ENCODE measurements around the gene ARHGAP5.

The ARHGAP5 gene

DNA sequence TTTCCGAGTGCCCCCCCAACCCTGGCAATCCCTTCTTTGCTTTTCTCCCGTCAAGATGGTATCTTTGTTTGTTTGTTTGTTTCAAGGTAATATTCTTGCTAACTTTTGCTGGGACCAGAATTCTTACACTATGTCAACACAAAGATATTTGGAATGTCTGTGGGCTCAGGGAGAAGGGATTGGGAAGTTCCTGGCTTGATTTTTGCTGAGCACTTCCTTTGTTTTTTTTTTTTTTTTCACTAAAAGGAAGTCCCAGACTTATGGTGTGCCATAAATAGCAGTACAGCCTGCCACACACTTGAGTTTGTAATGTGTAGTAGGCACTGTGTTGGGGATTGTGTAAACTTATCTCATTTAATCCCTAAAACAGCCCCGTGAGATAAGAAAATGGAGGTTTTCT is 113.6 kb downstream of the ARHGAP5 start:
- DNase-seq, result no peak

DNA sequence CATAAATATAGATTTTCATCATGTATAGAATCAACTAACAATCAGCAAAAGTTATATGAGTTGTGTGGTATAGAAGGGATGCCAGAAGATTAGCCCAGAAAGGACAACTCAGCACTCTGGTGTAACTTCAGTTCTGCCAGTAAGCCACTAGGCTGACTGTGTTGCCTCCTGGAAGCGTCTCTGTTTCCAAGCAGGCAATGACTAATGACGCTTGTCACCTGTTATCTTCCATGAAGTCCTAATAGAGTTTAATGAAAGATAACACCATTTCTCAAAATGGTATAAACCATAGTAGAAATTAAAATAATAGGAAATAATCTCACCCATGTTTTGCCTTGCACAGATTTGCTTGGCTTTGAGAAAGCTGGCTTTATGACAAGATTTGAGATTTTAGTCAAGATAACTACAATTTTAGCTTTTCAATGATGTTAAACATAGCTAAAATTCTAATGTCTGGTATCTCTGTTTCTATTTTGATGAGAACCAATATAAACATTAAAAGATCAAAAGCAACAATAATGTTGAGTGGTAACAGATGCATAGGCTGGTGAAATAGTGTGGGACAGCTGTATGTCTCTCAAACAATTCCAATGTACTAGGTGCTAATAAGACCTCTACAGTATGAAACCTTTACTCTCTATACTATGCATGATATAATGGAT is 115.7 kb downstream of the ARHGAP5 start:
- DNase-seq, result no peak

DNA sequence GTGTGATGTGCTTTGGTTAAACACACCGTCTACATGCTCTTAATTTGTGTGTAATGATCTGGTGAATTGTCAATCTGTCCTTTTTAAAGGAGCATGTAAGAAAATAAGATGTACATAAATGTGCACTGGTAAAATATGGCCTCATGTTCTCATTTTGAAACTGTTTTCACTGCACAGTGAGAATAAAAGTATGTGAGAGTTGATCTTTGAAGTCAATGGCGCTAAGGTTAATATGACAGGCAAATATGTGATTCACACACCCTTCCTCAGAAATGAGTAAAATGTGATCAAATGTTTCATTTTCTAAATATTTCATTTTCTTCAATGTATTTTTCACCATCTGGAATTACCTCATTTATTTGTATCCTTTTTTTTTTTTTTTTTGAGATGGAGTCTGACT is 116.4 kb downstream of the ARHGAP5 start:
- DNase-seq, result no peak

DNA sequence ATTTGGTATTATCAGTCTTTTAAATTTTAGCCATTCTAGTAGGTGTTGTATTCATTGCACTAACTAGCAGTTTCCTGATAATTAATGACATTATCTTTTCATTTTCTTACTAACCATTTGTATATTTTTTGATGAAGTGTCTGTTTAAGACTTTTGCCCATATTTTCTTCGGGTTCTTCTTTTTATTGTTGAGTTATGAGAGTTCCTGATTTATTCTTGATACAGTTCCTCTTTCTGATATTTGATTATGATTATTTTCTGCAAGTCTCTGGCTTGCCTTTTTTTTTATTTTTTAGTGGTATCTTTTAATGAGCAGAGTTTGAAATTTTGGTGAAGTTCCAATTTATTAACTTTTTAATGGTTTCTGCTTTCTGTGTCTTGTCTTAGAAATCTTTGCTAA is 118.5 kb downstream of the ARHGAP5 start:
- DNase-seq, result no peak

DNA sequence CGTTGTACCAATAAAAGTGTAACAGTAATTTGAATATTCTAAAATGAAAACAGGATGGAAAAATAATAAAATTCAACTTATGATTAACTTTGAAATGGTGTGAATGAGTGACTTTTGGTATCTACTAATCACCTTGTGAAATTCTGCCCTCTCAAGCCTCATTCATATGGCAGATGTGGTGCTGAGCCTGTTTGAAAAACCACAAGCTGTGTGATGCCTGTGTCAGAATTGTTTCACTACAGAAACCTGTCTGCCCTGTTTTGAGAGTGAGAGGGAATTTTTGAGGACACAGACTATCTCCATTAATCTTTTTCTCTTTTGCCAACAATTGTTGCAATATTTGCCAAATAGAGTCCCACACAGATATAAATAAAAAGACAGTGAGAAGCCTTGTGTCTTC is 120.8 kb downstream of the ARHGAP5 start:
- no peak for DNase-seq

DNA sequence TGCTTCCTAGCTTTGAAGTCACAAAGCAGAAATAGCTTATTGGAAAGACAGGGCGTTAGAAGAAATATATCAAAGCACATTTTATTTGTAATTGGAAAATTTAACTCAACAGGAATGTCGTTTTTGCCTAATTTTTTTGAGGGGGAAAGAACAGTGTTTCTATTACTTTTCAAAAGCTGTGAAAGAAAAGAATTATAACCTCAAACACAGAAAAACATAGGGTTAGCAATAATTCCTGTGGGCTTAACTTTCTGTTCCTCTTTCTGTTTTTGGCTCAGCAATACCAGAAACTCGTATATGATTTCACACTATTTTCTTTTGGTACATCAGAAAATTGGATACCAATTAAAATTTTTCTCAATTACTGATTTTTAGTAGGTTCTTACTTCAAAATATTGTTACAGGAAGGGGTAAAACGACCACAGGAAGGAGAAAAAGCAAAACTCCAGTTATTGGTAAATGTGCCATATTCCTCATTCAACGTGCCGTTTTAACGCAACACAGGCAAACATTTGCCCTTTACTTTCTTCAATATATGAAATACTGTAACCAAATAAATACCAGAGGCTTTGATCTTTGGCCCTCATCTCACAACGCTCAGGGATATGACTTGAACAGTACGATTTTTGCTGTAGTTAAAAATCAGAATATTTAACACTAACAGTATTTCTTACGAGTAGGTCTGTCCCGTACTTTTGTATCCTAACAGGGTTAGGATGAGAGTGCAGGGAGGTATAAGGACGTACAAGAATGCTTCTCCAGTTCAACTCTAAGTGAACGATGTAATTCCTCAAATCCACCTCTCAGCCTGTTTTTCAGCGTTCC is 123.5 kb downstream of the ARHGAP5 start:
- DNase-seq, result no peak

DNA sequence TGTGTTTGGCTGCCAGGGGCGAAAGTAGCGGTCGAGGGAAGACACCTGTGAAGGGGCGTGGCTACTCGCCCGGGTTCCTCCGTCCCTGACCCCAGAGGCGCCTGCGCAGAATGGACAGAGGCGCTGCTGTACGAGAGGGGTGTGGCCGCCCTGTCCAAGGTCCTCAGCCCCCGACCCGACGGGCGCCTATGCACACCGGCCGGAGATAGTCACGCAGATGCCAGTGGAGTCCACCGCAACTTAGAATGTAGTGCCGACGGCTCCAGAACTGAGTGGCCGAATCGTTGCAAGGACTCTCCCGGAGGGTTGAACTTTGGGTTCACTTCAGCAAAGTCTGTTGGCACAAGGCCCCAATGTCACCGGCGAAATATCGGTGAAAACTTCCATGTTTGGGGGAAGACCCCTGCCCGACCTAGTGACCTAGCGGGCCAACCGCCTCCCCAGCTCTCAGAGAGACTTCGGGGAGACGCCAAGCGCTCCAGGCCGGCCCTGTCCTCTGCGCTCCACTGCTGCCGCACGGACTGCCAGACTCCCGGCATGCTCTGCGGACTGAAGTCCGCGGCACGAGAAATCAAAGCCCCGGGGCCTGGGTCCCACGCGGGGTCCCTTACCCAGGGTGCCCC is 124.2 kb downstream of the ARHGAP5 start:
- DNase-seq, result peak; percentile 50

DNA sequence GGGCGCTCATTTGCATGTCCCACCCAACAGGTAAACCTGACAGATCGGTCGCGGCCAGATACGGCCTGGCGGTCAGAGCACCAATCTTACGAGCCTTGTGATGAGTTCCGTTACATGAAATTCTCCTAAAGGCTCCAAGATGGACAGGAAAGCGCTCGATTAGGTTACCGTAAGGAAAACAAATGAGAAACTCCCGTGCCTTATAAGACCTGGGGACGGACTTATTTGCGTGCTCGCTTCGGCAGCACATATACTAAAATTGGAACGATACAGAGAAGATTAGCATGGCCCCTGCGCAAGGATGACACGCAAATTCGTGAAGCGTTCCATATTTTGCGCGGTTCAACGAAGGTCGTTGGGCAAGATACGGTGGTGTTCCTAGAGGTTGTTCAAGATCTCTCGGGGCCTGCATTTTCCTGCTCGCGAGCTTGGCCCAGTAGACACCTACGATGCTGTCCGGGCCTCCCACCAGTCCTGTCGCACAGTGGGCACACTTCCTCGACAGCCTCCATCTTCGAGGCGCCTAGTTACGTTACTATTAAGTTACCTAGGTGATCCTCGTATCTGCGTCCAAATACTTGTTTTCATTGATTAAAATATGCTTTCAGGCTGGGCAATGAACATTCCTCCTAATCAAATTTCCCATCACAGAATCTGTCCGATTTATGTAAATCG is 124.8 kb downstream of the ARHGAP5 start, which contains the start of gene RNU6-7:
RNU6-7 (plus strand) TSS at position 230 of the 675 bp plus-strand sequence.
- no peak for DNase-seq

DNA sequence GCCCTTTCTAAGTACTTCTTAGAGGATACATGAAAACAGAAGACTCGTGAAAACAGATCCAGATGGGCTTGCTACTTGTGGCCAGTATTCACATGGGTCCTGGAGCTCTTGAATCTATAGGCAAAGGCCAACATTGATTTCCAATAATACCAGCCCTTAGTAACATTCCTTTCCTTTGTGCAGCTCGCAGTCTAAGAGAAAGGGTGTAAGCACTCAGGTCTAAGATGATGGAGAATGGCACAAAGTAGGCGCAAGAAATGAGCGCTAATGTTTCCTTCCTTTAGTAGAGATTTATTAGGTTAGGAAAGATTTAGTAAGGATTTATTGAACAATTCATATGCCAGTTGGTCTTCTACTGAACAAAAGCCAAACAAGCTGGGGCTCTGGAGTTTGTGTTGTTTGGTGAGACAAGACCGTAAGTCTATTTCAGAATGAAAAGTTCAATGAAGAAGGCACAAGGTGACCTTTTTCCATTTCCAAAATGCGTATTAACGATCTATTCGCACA is 125.4 kb downstream of the ARHGAP5 start:
- no peak for DNase-seq

DNA sequence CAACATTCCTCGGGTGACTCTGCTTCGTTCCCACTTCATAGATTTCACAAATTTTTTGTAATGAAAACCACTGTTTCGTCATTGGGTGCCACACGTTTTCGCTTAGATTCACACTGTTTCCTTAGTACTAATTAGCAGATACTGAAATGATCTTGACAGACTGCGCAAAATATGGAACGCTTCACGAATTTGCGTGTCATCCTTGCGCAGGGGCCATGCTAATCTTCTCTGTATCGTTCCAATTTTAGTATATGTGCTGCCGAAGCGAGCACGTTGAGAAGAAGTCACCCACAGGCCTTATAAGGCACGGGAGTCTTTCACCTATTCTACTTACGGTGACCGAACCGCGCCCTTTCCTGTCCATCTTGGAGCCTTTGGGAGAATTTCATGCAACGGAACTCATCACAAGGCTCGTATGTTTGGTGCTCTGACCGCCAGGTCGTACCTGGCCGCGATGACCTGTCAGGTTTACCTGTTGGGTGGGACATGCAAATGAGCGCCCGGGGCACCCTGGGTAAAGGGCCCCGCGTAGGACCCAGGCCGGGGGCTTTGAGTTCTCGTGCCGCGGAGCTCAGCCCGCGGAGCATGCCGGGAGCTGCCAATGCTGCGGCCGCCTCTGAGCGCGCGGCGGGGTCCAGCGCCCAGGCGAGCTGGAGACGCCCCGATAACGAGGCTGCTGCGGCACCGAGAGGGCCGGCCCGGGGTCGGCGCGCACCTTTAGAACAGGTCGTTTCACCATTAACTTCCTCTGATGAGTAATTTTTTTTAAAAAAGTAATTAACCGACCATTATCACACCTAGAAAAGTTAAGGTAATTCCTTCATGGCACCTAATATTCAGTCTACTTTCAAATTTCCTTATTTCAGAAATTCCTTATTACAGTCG is 126.1 kb downstream of the ARHGAP5 start, which contains the start of gene RNU6-8:
RNU6-8 (minus strand) TSS at position 272 of the 885 bp plus-strand sequence.
- DNase-seq, result peak; percentile 95

DNA sequence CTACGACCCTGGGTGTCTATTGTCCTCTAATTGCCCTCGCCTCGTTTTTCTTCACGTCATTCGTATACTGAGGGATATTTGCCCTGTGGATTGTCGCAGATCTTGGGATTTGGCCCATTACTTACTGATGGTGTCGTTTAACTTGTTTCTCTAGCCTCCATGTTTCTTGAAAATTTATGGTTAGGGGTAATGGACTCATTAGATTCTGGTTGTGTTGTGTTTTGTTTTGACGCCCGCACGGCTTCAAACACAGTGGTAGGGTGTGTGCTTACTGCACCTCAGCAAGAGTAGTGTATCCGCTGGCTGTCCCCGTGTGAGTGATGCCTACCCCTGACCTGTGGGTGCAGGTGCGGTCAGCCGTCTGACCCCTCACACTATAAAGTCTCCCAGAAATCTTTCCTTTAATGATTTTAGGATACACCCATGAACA is 126.8 kb downstream of the ARHGAP5 start:
- DNase-seq, result no peak

DNA sequence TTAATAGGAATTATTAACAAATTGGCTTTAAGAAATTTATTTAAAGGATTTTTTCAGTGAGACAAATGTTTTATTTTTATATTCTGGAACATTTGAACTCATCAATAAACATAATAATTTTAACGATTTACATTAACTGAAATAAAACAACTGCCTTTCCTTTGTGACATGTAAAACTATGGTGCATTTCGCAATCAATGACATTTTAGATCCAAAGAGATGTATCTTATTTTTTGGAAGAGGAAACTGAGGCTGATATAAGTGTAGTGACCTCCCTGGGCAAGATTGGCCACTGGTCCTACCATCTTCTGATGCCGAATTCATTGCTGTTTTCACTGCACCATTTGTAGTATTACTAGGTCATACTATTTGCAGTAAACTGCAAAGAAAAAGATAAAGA is 128.4 kb downstream of the ARHGAP5 start:
- DNase-seq, result no peak

DNA sequence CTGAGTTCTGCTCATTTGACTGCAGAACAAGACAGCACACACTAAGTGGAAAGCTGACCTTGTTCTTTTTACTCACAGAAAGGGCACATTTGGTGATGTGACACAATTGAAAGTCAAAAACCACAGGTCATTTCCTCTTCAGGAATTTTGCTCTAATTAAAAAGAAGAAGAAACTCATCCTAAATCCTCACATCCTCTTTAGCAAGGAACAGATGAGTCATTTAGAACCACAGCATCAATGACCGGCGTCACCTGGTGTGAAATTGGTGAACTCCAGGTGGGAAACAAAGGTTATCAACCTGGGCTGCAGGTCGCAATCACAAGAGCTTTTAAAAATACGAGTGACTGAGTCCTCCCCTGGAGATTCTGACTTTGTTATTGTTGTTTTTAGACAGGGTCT is 128.9 kb downstream of the ARHGAP5 start:
- no peak for DNase-seq

DNA sequence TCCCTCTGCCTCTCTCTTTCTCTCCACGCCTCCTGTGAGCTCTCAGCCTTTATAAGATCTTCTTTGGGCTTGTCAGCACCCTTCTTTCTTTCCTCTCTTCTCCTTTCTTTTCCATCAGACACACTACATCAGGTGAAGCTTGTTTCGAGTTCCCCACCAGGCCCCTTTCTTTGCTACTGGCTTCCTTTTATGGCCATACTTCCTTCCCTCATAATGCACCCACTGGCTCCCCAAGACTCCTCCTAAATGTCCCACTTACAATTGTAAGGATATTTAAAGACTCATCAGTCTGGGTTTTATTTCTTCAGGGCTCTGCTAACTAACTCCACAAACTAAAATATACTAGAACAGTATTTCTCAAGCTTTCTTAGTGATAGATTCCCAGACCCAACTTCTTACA is 129.4 kb downstream of the ARHGAP5 start:
- DNase-seq, result no peak

DNA sequence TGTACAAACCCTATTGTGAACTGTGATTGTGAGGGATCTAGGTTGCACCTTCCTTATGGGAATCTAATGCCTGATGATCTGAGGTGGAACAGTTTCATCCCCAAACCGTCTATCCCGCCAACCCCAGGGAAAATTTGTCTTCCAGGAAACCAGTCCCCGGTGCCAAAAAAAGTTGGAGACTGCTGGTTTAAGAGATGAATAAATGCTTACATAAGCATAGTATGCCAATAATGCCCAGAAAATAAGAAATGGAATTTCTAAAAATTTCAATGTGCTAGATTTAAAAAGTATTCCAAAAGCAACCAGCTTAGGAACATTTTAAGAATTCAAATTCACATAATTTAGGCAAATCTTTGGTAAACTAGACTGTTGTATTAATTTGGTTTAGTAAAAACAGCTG is 131.4 kb downstream of the ARHGAP5 start:
- DNase-seq, result no peak
